Left cardiac atrium (tissue), 4 donors: ENCODE results near the gene FGGY. TPM values are rescaled to one million over a fixed set of nuclear protein-coding genes. Genes with fewer than 3 reads are reported as not detected.
"Not testable (repeated sequence)": the region's sequence is repeated elsewhere in the genome, so short reads cannot be mapped to it uniquely, and the experiment has no call there.

Experiments
- ATAC-seq, 2 donors: fragments of 200-7000 bp; cut with Tn5 transposase; one replicate each; pipeline ENCODE4 v1.9.1; 2020; ENCODE audit warnings: mild to moderate bottlenecking in 2 of 2, moderate library complexity in 2 of 2
- DNase-seq: peaks from one replicate; pipeline ENCODE4 v3.0.0-alpha.2; 2020
- intact Hi-C, 2 donors: fragments of 100-400 bp; cut with DNase I; formaldehyde crosslinking; loops; one replicate each; pipeline versions ENCODE4 v1.14.1 to v1.15.1; 2022 to 2023
- total RNA-seq, 2 donors: library from RNA; stranded (reverse); fragmentation: NEBNext Ultra II Directional; extraction: Animal tissue kit (Norgen Biotek cat#: 25700); gene quantifications; one replicate each; pipeline ENCODE4 v1.2.1, GENCODE V29; 2021
- donor health status: DM: no; HTN: yes; CAD: no.
- donor health status: DM: no; HTN: yes; CAD: no; lungs with severe emphysema.
- donor health status: DM: yes; HTN: yes; CAD: no.
- donor health status: Dilated cardiomyopathy.

FGGY gene
- total RNA-seq, 2 donors from 2014 or later: 14.0 to 21.6 TPM

GRCh38 chr1:59609245-59609644 lies 312.4 kb downstream of the FGGY start:
- ATAC-seq (no peak), DNase-seq (no peak)
- intact Hi-C loops: no loop called here

- intact Hi-C loops, ATAC-seq, DNase-seq: not testable (repeated sequence)
Measured at GRCh38 chr1:59610499-59610898, 313.6 kb downstream of the FGGY start.

- intact Hi-C loops: no loop called here
- no peak for ATAC-seq
- no peak for DNase-seq
Measured at GRCh38 chr1:59617434-59617833, 320.5 kb downstream of the FGGY start.

GRCh38 chr1:59619557-59619956 lies 322.7 kb downstream of the FGGY start:
- no peak for DNase-seq
- intact Hi-C loops: no loop called here
- no peak for ATAC-seq

GRCh38 chr1:59625384-59625783 lies 328.5 kb downstream of the FGGY start:
- DNase-seq (no peak), ATAC-seq (no peak)
- intact Hi-C loops: no loop called here

GRCh38 chr1:59631561-59632255 lies 334.8 kb downstream of the FGGY start:
- no peak for ATAC-seq
- no peak for DNase-seq
- intact Hi-C loops: no loop called here

- ATAC-seq (no peak), DNase-seq (no peak)
- intact Hi-C loops: no loop called here
Measured at GRCh38 chr1:59635097-59635496, 338.2 kb downstream of the FGGY start.

- intact Hi-C loops: no loop called here
- DNase-seq: no peak
- peak; percentile 65 to 89 for ATAC-seq
Measured at GRCh38 chr1:59638231-59638711, 341.4 kb downstream of the FGGY start.

GRCh38 chr1:59639266-59639665 lies 342.4 kb downstream of the FGGY start:
- no peak for ATAC-seq
- intact Hi-C loops: no loop called here
- no peak for DNase-seq

- intact Hi-C loops: no loop called here
- ATAC-seq (peak in 1 of 2 donors; percentile 40), DNase-seq (no peak)
Measured at GRCh38 chr1:59640851-59641250, 344.0 kb downstream of the FGGY start.

GRCh38 chr1:59641836-59642235 lies 344.9 kb downstream of the FGGY start:
- DNase-seq: no peak
- intact Hi-C loops: no loop called here

GRCh38 chr1:59643526-59643925 lies 346.6 kb downstream of the FGGY start:
- ATAC-seq: no peak
- intact Hi-C loops: no loop called here

More at GRCh38 chr1:59641836-59642235, 344.9 kb downstream of the FGGY start:
- no peak for ATAC-seq

GRCh38 chr1:59645893-59646292 lies 349.0 kb downstream of the FGGY start:
- intact Hi-C loops: no loop called here
- DNase-seq (no peak), ATAC-seq (no peak)

More at GRCh38 chr1:59643526-59643925, 346.6 kb downstream of the FGGY start:
- DNase-seq: no peak

- ATAC-seq, intact Hi-C loops, DNase-seq: not testable (repeated sequence)
Measured at GRCh38 chr1:59653142-59653958, 356.5 kb downstream of the FGGY start.

GRCh38 chr1:59653968-59654367 lies 357.1 kb downstream of the FGGY start:
- DNase-seq (no peak), ATAC-seq (no peak)
- intact Hi-C loops: no loop called here

- intact Hi-C loops: no loop called here
- DNase-seq (no peak), ATAC-seq (no peak)
Measured at GRCh38 chr1:59657873-59658465, 361.1 kb downstream of the FGGY start.

- ATAC-seq: no peak
- intact Hi-C loops: no loop called here
- DNase-seq: no peak
Measured at GRCh38 chr1:59664166-59664565, 367.3 kb downstream of the FGGY start.

- no peak for ATAC-seq
- intact Hi-C loops: no loop called here
- no peak for DNase-seq
Measured at GRCh38 chr1:59666106-59666505, 369.2 kb downstream of the FGGY start.

- no peak for ATAC-seq
- no peak for DNase-seq
- intact Hi-C loops: no loop called here
Measured at GRCh38 chr1:59667020-59667419, 370.1 kb downstream of the FGGY start.

GRCh38 chr1:59669752-59670312 lies 372.9 kb downstream of the FGGY start:
- peak; percentile 58 for DNase-seq
- ATAC-seq: peak; percentile 73 to 85
- intact Hi-C loops: no loop called here
